ENCODE data around the gene UBAC1. TPM values are rescaled to one million over a fixed set of nuclear protein-coding genes. Genes with fewer than 3 reads are reported as not detected.

Gene UBAC1
- total and polyA plus RNA-seq, 4 donors = 24.1 to 49.9 (median 37.5) TPM

GRCh38 chr9:136004712-136005111, 43.5 kb upstream of the UBAC1 start:
- H3K4me1 ChIP-seq (ENCODE audit: control insufficient read depth in 1 of 2, insufficient read depth in 2 of 2, low read length in 2 of 2) = no peaks in the 10 kb centered on the region
- H3K4me3 ChIP-seq (ENCODE audit: low read length in 2 of 2) = no peak overlapping the region

DNA sequence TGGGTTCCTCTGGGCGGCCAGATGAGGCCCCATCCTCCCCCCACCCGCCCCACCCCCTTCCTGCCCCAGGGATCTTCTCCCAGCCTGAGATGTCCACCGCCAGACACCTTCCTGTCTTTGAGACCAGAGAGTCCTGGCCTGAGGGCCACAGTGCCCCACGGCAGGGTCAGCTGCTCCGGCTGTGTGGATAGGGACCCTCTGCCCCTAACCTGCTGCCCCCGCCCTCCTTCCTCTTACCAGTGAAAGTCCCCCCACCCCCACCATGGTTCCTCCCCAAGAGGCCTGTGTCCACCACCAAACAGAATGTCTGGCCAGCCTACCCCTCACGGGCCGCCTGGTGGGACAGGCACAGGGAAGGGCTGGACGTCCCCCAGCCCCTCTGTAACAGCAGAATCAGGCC, 43.0 kb upstream of the UBAC1 start:
- Histone ChIP-seq H3K4me3 (ENCODE audit: low read length in 2 of 2) (no peak overlapping the region), H3K36me3 (ENCODE audit: control insufficient read depth in 1 of 2, insufficient read depth in 2 of 2, low read length in 1 of 2) (no peaks in the 10 kb centered on the region), H3K4me1 (ENCODE audit: control insufficient read depth in 1 of 2, insufficient read depth in 2 of 2, low read length in 2 of 2) (no peaks in the 10 kb centered on the region), H3K9me3 (ENCODE audit: control insufficient read depth, low read length) (no peaks in the 10 kb centered on the region), H3K27me3 (ENCODE audit: control insufficient read depth in 1 of 2, insufficient read depth in 2 of 2, low read length in 1 of 2) (no peaks in the 10 kb centered on the region), H3K27ac (ENCODE audit: low read depth in 1 of 2, low read length in 2 of 2) (no peak overlapping the region)
- DNase-seq (no peak), ATAC-seq (ENCODE audit: low FRiP score) (no peak)
- intact Hi-C loops (cut with DNase I) = no loop called here
- WGBS, 2 donors = 81 to 86% methylated on average over 7 to 9 of the region's 9 CpGs

More at GRCh38 chr9:136004712-136005111, 43.5 kb upstream of the UBAC1 start:
- intact Hi-C loops (cut with DNase I) = no loop called here
- Histone ChIP-seq H3K9me3 (ENCODE audit: control insufficient read depth, low read length) (no peaks in the 10 kb centered on the region), H3K36me3 (ENCODE audit: control insufficient read depth in 1 of 2, insufficient read depth in 2 of 2, low read length in 1 of 2) (no peaks in the 10 kb centered on the region), H3K27ac (ENCODE audit: low read depth in 1 of 2, low read length in 2 of 2) (no peak overlapping the region), H3K27me3 (ENCODE audit: control insufficient read depth in 1 of 2, insufficient read depth in 2 of 2, low read length in 1 of 2) (no peaks in the 10 kb centered on the region)
- no peak for DNase-seq
- ATAC-seq (ENCODE audit: low FRiP score) = no peak
- WGBS, 2 donors = 80 to 84% methylated on average over 13 to 15 of the region's 15 CpGs

DNA sequence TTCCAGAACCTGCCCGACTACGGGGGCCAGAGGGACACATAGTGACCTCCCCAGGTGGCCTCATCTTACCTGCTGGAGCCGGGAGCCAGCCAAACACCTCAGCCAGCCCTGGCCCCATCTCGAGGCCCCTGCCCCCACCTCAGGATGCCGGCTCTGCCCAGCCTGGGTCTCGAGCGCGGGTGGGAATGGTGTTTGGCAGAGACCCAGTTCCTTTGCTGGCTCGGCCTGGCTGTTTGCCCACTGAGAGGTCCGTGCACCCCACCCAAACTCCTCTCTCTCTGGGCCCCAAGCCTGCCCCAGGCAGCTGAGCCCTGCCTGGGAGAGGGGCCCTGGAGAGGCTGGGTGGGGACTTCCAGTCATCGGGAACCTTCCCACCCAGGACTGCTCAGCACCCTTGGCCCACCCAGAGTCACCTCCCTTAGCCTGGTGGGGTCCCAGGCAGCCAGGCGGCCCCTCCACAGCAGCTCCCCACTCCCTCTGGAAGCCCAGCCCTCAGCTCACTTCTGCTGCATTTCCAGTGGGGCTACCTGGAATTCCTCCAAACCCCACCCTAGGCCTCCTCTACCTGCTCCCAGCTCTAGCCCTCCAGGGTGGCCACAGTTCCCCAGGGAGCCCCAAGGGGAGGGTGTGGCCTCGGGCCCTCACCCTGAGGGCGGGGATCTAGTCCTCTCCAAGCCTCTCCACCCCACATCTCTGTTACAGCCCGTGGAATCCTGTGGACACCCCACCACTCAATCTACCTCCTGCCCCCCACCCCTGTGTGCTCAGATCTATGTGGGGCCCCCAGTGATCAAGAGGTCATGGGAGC, 42.4 kb upstream of the UBAC1 start:
- H3K36me3 ChIP-seq (ENCODE audit: control insufficient read depth in 1 of 2, insufficient read depth in 2 of 2, low read length in 1 of 2) = no peaks in the 10 kb centered on the region
- no peaks in the 10 kb centered on the region for H3K27me3 ChIP-seq (ENCODE audit: control insufficient read depth in 1 of 2, insufficient read depth in 2 of 2, low read length in 1 of 2)
- no peak overlapping the region for H3K27ac ChIP-seq (ENCODE audit: low read depth in 1 of 2, low read length in 2 of 2)
- WGBS, 2 donors = 21 to 23% methylated on average over 15 of the region's 15 CpGs
- intact Hi-C loops (cut with DNase I) = no loop called here
- H3K4me1 ChIP-seq (ENCODE audit: control insufficient read depth in 1 of 2, insufficient read depth in 2 of 2, low read length in 2 of 2) = no peaks in the 10 kb centered on the region
- H3K4me3 ChIP-seq (ENCODE audit: low read length in 2 of 2) = no peak overlapping the region
- no peaks in the 10 kb centered on the region for H3K9me3 ChIP-seq (ENCODE audit: control insufficient read depth, low read length)
- ATAC-seq (ENCODE audit: low FRiP score) (no peak), DNase-seq (no peak)

DNA sequence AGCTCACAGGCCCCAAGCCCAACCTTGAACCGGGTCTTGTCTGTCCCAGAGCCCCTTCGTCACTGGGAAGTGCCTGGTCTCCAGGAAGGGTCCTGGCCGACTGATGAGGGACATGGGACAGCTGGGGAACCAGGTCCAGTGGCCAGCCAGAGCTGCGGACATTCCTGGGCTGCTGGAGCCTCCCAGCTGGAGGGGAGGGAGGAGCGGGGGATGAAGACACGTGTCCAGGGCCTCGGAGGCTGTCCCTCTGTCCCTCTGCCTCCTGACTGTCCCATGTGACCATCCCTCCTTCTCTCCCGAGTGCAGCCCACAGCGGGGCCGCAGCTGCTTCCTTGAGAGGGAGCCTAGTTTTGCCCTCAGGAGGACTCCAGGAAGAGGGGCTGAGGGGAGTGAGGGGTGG, 41.7 kb upstream of the UBAC1 start:
- Histone ChIP-seq H3K27me3 (ENCODE audit: control insufficient read depth in 1 of 2, insufficient read depth in 2 of 2, low read length in 1 of 2) (no peaks in the 10 kb centered on the region), H3K4me1 (ENCODE audit: control insufficient read depth in 1 of 2, insufficient read depth in 2 of 2, low read length in 2 of 2) (no peaks in the 10 kb centered on the region), H3K27ac (ENCODE audit: low read depth in 1 of 2, low read length in 2 of 2) (no peak overlapping the region), H3K36me3 (ENCODE audit: control insufficient read depth in 1 of 2, insufficient read depth in 2 of 2, low read length in 1 of 2) (no peaks in the 10 kb centered on the region), H3K4me3 (ENCODE audit: low read length in 2 of 2) (no peak overlapping the region), H3K9me3 (ENCODE audit: control insufficient read depth, low read length) (no peaks in the 10 kb centered on the region)
- peak; percentile 38 for ATAC-seq (ENCODE audit: low FRiP score)
- no peak for DNase-seq
- WGBS, 2 donors = 45 to 50% methylated on average over 9 to 10 of the region's 10 CpGs
- intact Hi-C loops (cut with DNase I) = no loop called here

DNA sequence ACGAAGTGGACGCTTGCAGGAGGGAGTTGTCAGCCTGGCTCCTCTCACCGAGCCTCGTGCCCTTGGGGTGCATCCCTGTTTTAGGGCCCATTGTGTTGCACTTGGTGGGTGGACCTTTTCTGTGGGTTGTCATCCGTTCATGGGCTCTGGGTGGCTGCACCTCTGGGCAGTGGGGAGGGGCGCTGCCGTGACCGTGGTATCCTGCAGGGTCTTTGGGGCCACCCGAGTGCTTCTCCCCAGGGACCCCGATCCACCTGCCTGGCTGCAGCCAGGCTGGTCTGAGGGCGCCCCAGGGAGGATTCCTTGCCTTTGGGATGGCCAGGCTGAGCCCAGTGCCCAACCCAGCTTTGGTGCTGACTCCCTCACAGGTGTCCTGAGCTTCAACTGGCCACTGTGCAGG, 41.0 kb upstream of the UBAC1 start:
- Histone ChIP-seq H3K4me1 (ENCODE audit: control insufficient read depth in 1 of 2, insufficient read depth in 2 of 2, low read length in 2 of 2) (no peaks in the 10 kb centered on the region), H3K36me3 (ENCODE audit: control insufficient read depth in 1 of 2, insufficient read depth in 2 of 2, low read length in 1 of 2) (no peaks in the 10 kb centered on the region), H3K27ac (ENCODE audit: low read depth in 1 of 2, low read length in 2 of 2) (no peak overlapping the region), H3K27me3 (ENCODE audit: control insufficient read depth in 1 of 2, insufficient read depth in 2 of 2, low read length in 1 of 2) (no peaks in the 10 kb centered on the region), H3K4me3 (ENCODE audit: low read length in 2 of 2) (no peak overlapping the region), H3K9me3 (ENCODE audit: control insufficient read depth, low read length) (no peaks in the 10 kb centered on the region)
- ATAC-seq (ENCODE audit: low FRiP score) = no peak
- no peak for DNase-seq
- intact Hi-C loops (cut with DNase I) = no loop called here
- 94 to 95% methylated on average over 11 of the region's 11 CpGs for WGBS, 2 donors

DNA sequence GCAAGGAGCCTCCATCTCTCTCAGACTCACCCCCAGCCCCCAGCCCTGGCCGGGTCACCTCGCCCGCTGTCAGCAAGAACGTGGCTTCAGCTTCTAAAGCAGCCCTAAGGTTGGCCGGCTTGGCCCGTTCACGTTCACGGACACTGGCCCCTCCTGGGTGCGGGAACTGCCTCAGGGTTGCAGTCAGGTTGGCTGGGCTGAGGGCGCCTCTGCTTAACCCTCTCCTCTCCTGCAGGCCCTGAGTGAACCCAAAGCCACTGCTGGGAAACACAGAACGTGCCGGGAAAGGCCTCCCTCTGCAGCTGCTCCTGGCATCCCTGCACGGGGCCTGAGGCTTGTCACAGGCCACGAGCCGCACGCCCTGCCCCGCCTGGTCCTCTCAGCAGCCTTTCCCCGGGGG, 40.1 kb upstream of the UBAC1 start:
- H3K9me3 ChIP-seq (ENCODE audit: control insufficient read depth, low read length) = no peaks in the 10 kb centered on the region
- no peaks in the 10 kb centered on the region for H3K4me1 ChIP-seq (ENCODE audit: control insufficient read depth in 1 of 2, insufficient read depth in 2 of 2, low read length in 2 of 2)
- H3K4me3 ChIP-seq (ENCODE audit: low read length in 2 of 2) = no peak overlapping the region
- H3K36me3 ChIP-seq (ENCODE audit: control insufficient read depth in 1 of 2, insufficient read depth in 2 of 2, low read length in 1 of 2) = no peaks in the 10 kb centered on the region
- intact Hi-C loops (cut with DNase I) = no loop called here
- H3K27me3 ChIP-seq (ENCODE audit: control insufficient read depth in 1 of 2, insufficient read depth in 2 of 2, low read length in 1 of 2) = no peaks in the 10 kb centered on the region
- WGBS, 2 donors = 56 to 59% methylated on average over 18 of the region's 18 CpGs
- no peak overlapping the region for H3K27ac ChIP-seq (ENCODE audit: low read depth in 1 of 2, low read length in 2 of 2)
- DNase-seq (no peak), ATAC-seq (ENCODE audit: low FRiP score) (no peak)

GRCh38 chr9:135998410-135999071, 37.4 kb upstream of the UBAC1 start:
- intact Hi-C loops (cut with DNase I) = no loop called here
- Histone ChIP-seq H3K4me3 (ENCODE audit: low read length in 2 of 2) (no peak overlapping the region), H3K27me3 (ENCODE audit: control insufficient read depth in 1 of 2, insufficient read depth in 2 of 2, low read length in 1 of 2) (no peaks in the 10 kb centered on the region), H3K9me3 (ENCODE audit: control insufficient read depth, low read length) (no peaks in the 10 kb centered on the region), H3K27ac (ENCODE audit: low read depth in 1 of 2, low read length in 2 of 2) (no peak overlapping the region), H3K4me1 (ENCODE audit: control insufficient read depth in 1 of 2, insufficient read depth in 2 of 2, low read length in 2 of 2) (no peaks in the 10 kb centered on the region), H3K36me3 (ENCODE audit: control insufficient read depth in 1 of 2, insufficient read depth in 2 of 2, low read length in 1 of 2) (no peaks in the 10 kb centered on the region)
- ATAC-seq (ENCODE audit: low FRiP score) (no peak), DNase-seq (no peak)
- WGBS, 2 donors = 91 to 94% methylated on average over 16 of the region's 16 CpGs

GRCh38 chr9:135998016-135998380, 36.8 kb upstream of the UBAC1 start:
- intact Hi-C loops (cut with DNase I) = no loop called here
- Histone ChIP-seq H3K27ac (ENCODE audit: low read depth in 1 of 2, low read length in 2 of 2) (no peak overlapping the region), H3K4me3 (ENCODE audit: low read length in 2 of 2) (no peak overlapping the region), H3K4me1 (ENCODE audit: control insufficient read depth in 1 of 2, insufficient read depth in 2 of 2, low read length in 2 of 2) (no peaks in the 10 kb centered on the region), H3K27me3 (ENCODE audit: control insufficient read depth in 1 of 2, insufficient read depth in 2 of 2, low read length in 1 of 2) (no peaks in the 10 kb centered on the region), H3K9me3 (ENCODE audit: control insufficient read depth, low read length) (no peaks in the 10 kb centered on the region), H3K36me3 (ENCODE audit: control insufficient read depth in 1 of 2, insufficient read depth in 2 of 2, low read length in 1 of 2) (no peaks in the 10 kb centered on the region)
- DNase-seq = no peak
- 74 to 84% methylated on average over 10 of the region's 10 CpGs for WGBS, 2 donors
- ATAC-seq (ENCODE audit: low FRiP score) = no peak

Measured in aorta (tissue), 5 donors.